HG02642 (cell line): ENCODE data around the gene SENP3.
"Not testable (repeated sequence)": the region's sequence is repeated elsewhere in the genome, so short reads cannot be mapped to it uniquely, and the experiment has no call there.

ENCODE experiments used
- ATAC-seq: cut with Tn5 transposase; IDR thresholded peaks from one replicate; pipeline ENCODE4 v1.9.1; 2021; ENCODE audit warnings: mild to moderate bottlenecking; ENCODE audit not compliant: unreplicated experiment, poor library complexity

SENP3 gene

DNA sequence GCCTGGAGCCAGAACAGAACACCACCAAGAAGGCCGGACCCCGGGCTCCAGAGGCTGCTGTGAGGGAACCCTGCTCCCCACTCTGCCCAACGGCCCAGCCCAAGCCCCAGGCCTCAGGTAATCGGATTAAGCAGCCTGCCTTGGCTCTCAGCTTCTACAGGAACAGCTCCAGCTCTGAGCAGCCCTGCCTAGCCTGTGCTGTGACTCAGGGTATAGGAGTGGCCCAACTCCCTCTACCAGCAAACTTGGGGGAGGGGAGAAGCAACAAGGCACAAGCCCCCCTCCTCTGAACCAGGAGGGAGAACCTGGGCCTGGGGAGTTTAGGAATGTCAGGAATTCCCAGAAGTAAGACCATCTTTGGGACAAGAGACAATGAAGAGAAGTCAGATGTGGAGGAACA is 29.0 kb downstream of the SENP3 start:
- ATAC-seq: no peak

DNA sequence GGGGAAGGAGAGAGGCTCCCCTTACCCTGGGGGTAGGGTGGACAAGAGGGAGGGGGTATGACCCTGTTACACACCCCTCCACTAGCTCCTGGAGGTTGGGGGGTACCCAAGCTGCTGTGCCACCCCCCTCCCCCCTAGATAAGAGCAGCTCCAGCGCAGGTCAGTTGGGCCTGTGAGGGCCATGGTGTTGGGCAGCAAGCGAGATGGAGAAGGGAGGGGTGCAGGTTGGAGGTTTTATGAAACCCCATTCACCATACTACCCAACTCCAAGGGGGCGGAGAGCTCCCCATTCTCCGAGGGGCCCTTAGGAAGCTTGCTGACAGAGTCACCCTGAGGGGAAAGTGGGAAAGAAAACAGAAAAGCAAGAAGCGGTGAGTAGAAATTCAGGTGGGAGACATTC is 29.9 kb downstream of the SENP3 start:
- ATAC-seq: no peak

DNA sequence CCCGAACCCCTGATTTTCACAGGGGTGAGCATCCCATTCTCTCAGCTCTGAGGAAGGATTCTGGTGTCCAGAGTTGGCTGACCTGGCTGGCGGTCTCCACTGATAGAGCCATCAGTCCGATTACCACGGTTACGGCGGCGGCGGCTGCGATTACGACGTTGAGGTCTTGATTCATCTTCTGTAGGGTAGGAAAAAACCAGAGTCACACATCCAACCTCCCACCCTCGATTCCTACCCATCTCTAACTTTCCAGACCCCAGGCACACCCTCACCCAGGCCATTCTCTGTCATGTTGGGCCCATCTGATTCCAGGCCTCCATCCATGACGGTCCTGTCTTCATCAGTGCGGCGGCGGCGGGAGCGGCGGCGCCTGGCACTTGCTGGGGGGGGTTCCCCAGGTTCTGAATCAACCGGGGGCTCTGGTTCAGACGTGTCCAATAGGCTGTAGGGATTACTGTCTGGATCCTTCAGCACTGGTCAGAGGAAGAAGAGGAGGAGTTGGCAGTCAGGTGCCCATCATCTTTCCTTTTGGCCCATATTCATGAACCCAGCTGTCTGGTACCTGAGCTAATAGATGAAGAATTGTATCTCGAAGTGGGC is 30.8 kb downstream of the SENP3 start:
- no peak for ATAC-seq

DNA sequence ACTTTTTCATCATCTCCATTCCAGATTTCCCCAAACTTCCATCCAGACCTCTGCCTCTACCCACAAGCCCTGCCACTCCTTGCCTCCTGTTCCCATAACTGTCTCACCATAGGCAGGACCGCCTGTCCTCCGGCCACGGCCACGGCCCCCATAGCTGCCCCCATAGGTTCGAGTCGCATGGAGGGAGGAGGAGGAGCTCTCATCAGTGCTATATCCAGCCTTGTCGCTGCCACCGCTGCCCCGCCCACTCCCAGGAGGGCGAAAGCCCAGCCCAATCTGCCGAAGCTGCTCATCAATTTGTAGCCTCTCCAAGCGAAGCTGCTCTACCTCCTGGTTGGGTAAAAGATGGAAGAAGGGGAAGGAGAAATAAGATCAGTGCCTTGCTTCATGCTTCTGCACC is 31.6 kb downstream of the SENP3 start:
- ATAC-seq: no peak

DNA sequence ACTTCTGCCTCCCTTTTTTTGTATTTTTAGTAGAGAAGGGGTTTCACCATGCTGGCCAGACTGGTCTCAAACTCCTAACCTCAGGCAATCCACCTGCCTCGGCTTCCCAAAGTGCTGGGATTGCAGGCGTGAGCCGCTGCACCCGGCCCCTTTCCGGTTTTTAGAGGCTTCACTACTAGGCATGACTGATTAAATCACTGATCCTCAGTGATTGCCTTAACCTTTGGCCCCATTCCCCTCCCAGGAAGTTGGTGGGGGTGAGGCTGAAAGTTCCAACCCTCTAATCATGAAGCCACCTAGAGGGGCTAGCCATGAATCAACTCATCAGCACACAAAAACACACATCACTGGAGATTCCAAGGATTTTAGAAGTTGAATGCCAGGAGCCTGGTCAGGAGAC is 35.8 kb downstream of the SENP3 start:
- ATAC-seq: not testable (repeated sequence)

DNA sequence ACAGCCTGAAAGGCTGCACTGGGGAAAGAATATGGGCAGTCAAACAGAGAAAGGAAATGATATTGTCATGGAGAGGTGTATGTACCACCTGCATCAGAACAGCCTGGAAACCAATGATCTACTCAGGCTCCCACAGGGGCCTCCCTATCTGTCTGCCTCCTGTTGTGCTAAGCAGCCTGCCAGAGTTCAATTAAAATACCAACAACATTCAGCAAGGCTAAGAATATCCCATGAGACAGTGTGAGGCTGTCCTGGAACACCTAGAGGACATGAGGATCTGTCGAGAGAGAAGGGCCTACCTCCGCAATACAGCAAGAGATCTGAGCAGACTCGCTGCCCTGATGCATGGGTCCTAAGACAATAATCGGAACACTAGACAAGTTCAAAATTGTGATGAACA is 44.6 kb downstream of the SENP3 start:
- ATAC-seq: no peak

DNA sequence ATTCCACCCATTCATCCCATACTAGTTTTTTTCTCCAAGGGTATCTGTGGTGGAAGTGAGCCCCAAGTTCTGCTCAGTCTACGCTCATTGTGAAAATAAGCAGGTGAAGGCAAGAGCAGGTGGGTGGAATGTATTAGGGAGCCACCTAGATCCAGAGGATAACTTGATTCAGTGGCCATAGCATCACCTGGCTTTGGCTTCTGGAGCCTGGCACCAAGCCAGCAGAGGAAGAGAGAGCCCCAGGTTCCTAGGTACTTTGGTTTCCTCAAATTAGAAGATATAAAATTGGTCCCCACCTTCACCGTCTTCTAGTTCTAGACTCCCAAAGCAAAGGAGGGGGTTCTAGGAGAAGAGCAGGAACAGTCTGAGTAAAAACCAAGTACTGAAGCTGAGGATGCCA is 48.9 kb downstream of the SENP3 start:
- ATAC-seq: no peak

DNA sequence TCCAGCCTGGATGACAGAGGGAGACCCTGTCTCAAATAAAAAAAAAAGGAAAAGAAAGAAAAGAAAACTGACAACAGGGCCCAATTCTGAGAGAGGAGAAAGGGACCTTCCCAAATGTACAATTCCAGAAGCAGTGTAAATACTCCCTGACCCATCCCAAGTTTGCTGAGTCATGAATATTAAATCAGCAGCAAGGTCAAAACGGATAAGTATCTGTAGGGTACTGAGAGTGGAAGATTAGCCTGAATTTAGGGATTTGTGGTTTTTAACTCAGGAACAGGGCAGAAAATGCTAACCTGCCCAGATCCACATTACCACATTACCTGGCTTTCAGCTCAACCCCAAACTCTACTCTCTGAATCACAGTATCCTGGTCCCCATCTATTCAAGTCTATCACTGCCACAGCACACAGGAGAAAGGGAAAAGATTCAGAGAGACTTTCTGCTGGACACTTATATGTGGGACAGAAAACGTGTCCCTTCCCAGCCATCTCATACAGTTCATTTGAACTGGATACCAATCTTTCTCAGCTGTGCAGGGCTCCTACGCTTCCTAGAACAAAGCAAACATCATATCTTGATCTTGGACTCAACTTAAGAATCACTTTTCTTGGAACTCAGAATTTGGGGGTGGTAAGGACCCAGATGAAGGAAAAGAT is 50.0 kb downstream of the SENP3 start:
- ATAC-seq: no peak

DNA sequence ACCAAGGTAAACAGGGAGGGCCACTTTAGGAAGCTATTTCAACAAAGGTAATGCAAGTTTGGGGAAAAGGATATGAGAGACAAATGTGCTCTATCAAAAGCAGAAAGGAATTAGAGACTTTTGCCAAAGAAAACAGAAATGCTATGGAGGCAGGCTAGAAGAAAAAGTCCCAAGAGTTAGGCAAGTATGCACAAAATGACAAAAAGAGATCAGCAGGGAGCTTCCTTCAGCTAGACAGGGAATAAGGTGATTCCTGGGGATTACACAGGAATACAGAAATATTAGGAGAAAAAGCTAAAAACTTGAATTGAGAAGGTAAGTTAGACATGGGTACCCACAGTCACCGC is 50.5 kb downstream of the SENP3 start:
- ATAC-seq: no peak

DNA sequence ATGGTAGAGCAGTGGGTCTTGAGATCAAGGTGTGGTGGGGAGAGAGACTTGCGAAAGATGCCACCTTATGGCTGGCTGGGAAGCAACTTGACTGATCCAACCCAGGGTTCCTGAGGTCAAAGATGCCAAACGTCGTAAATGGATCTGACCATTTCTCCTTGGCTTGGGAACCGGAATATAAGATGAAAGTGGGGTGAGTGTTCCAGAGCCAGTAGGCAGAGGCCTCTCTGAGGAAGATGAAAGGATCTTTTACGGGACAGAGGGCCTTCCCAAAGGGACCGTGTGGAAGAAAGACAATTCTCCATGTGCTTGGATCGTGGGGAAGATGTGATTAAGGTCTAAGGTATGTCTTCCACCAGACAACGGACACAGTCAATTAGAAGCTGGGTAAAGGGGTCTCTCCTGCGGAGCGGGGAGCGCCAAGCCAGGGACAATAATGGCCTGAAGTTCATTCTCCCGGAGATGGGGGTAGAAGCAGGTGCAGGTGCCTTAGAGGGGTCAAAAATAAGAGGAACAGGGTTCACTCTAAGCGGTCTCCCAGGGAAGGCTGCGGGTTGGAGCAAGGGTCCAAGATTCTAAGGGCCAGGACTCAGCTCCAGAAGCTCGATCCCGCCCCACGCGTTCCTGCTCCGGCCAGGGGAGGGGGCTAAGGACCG is 52.2 kb downstream of the SENP3 start:
- ATAC-seq: no peak

DNA sequence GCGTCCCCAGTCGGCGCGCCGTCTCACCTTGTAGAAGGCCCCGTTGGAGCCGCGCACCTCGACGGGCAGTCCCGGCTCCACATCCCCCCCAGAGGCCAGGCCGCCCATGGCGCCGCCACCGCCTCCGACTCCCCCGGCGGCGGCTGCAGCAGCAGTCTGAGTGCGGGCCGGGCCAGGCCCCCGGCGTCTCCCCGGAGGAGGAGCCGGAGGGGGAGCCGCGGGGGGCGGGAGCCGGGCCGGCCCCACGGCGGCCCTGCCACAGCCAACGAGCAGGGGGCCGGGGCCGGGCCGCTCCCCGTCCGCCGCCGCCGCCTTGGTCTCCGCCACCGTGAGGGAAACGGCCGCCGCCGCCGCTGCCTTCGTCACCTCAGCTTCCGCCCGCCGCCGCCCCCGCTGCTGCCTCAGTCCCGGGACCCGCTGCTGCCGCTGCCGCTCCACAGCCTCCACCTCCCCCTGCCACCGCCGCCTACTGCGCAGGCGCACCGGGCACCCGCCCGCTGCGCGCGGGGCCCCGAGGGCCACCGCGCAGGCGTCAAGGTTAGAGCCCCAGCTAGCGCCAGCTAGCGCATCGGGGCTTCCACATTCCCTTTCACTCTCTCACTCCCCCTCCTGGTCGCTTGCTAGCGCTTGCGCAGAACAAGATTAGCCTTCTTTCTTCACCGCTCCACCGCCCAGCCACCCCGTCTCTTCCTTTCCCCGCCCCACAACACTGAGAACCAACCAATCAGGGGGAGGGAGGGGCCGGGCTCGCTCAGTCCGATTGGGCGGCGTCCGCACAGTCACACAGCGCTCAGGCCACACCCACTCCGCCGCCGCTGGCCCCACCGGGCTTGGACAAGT is 52.9 kb downstream of the SENP3 start, which contains the start of gene FXR2:
Gene FXR2 (minus strand): TSS at position 473 of the 840 bp plus-strand sequence. CDS start 365 bp downstream, at position 108.
- ATAC-seq: peak; percentile 88

DNA sequence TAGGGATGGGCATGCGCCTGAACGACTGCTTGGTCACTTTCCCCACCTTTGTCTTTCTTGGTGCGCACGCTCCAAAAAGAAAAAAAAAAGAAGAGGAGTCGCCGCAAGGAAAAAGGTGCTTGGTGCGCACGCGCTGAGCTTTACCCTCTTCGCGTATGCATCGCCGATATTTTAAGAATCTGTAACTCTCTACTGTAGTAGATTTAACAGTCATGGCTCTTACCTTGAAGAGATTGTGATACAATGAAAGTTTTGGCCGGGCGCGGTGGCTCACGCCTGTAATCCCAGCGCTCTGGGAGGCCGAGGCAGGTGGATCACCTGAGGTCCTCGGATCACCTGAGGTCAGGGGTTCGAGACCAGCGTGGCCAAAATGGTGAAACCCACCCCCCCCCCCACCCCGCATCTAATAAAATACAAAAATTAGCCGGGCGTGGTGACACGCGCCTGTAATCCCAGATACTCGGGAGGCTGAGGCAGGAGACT is 53.6 kb downstream of the SENP3 start:
- no peak for ATAC-seq

DNA sequence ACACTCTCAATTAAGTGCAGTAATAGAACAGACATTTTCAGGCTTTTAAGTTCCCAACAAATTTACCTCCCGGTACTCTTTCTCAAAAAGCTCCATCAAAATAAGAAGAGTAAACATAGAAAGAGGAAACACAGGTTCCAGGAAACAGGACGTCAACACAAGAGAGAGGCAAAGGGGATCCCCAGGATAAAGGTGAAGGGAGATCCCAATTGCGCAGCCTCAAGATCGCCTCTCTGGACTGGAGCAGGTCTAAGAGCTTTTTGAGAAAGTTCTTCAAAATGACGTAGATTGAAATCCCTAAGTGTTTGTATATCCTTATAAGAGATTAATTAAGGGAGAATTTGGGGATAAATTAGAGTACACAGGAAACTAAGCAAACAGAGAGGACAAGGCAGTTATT is 56.9 kb downstream of the SENP3 start:
- ATAC-seq: no peak

DNA sequence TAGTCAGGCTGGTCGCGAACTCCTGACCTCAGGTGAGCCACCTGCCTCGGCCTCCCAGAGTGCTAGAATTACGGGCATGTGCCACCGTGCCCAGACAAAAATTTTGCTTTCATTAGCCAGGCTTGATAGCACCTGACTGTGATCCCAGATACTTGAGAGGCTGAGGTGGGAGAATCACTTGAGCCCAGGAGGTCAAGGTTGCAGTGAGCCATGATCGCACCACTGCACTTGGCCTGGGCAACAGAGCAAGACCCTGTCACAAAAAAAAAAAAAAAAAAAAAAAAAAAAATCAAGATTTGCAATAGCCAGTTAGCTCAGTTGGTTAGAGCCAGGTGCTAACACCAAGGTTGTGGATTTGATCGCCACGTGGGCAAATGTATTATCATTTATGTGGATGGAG is 59.1 kb downstream of the SENP3 start:
- ATAC-seq: no peak
